Myocyte (in vitro differentiated cells): ENCODE results near the gene CCDC80. TPM values are rescaled to one million over a fixed set of nuclear protein-coding genes. Genes with fewer than 3 reads are reported as not detected.
"Not testable (repeated sequence)": the region's sequence is repeated elsewhere in the genome, so short reads cannot be mapped to it uniquely, and the experiment has no call there.

Experiments used
- DNase-seq: peaks from one replicate; pipeline ENCODE4 v3.0.0-alpha.2; 2012; ENCODE audit warnings: low read depth
- total RNA-seq: library from RNA; depleted of rRNA; stranded (reverse); fragments of >200 nt; gene quantifications from 2 replicates; pipeline ENCODE4 v1.2.3, GENCODE V29; 2014

CCDC80 gene
- total RNA-seq, 1 donor from 2014 or later, result 77.2 TPM

- DNase-seq, result no peak
These were observed 26.7 kb upstream of the CCDC80 start for GRCh38 chr3:112667599-112667998.

GRCh38 chr3:112665009-112665408, 24.1 kb upstream of the CCDC80 start:
- not testable (repeated sequence) for DNase-seq

GRCh38 chr3:112656043-112656442, 15.1 kb upstream of the CCDC80 start:
- DNase-seq, result no peak

GRCh38 chr3:112654979-112655378, 14.0 kb upstream of the CCDC80 start:
- no peak for DNase-seq

- no peak for DNase-seq
These were observed 13.5 kb upstream of the CCDC80 start for GRCh38 chr3:112654492-112654891.

- DNase-seq, result peak; percentile 85
These were observed 12.9 kb upstream of the CCDC80 start for GRCh38 chr3:112653881-112654300.

GRCh38 chr3:112653209-112653871, 12.4 kb upstream of the CCDC80 start:
- DNase-seq, result peak; percentile 83

GRCh38 chr3:112651516-112651915, 10.6 kb upstream of the CCDC80 start:
- no peak for DNase-seq

GRCh38 chr3:112651071-112651470, 10.1 kb upstream of the CCDC80 start:
- DNase-seq, result no peak

GRCh38 chr3:112650482-112650881, 9.5 kb upstream of the CCDC80 start:
- no peak for DNase-seq

- peak; percentile 71 for DNase-seq
These were observed 8.5 kb upstream of the CCDC80 start for GRCh38 chr3:112649478-112649735.

GRCh38 chr3:112647122-112647521, 6.2 kb upstream of the CCDC80 start:
- peak; percentile 83 for DNase-seq

- peak; percentile 87 for DNase-seq
These were observed 5.7 kb upstream of the CCDC80 start for GRCh38 chr3:112646623-112647022.

GRCh38 chr3:112644453-112644852, 3.5 kb upstream of the CCDC80 start:
- DNase-seq, result no peak

- DNase-seq, result no peak
These were observed 2.8 kb upstream of the CCDC80 start for GRCh38 chr3:112643621-112644240.

GRCh38 chr3:112642912-112643506, 2.1 kb upstream of the CCDC80 start:
- DNase-seq, result peak; percentile 94

GRCh38 chr3:112640276-112640929, 540 bp downstream of the CCDC80 start:
- DNase-seq, result peak; percentile 60

GRCh38 chr3:112639455-112640225, 1.3 kb downstream of the CCDC80 start:
- DNase-seq, result no peak

GRCh38 chr3:112638327-112639020, 2.5 kb downstream of the CCDC80 start:
- no peak for DNase-seq

GRCh38 chr3:112637700-112638099, 3.2 kb downstream of the CCDC80 start:
- DNase-seq, result no peak

- DNase-seq, result peak; percentile 77
These were observed 5.3 kb downstream of the CCDC80 start for GRCh38 chr3:112635674-112636073.
